Right forelimb (tissue), 1 donor: ENCODE measurements around the gene RARG.

ENCODE experiments used
- DNase-seq: peaks from one replicate; pipeline ENCODE4 v3.0.0-alpha.2; 2018

Gene RARG

DNA sequence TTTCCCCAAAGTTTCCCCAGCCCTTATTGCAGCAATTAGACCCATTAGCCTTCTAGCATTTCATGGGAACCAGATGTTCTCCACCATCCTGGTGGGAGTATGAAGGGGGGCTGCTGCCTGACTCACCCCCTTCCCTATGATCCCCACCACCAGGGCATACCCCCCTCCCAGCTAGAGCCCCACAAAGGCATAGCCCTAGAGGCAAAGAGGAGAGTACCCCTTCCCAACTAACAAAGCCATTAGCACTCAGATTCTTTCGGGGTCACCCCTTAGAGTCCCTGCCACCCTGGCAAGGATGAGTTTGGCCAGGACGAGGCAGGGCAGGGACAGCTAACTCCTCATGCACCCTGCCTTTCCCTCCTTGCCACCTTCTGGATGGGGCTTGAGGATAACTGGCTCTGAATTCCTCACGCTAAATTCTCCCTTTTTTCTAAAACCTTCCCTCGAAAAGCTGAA lies 9.2 kb downstream of the RARG start:
- no peak for DNase-seq

DNA sequence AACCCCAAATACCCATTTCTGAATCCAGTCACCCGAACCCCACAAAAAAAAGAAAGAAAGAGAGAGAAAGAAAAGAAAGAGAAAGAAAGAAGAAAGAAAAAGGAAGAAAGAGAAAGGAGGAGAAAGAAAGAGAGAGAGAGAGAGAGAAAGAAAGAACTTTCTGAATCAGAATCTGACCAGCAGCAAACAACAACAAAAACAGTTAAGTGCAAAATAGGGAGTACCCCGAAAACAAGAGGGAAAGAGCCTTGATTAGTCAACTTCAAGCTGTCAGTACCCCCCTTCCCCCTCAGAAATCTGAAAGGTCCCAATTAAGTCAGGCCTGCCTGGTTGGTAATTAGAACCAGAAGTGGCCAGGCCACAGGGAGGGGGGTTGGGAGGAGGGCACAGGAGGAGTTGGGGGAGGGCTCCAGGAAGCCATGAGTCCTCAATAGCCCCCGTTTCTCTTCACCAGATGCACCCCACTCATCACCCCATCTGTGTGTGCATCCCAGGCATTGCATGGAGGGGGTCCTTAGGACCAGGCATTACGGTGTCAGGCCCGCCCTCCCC lies 9.8 kb downstream of the RARG start:
- DNase-seq: no peak

DNA sequence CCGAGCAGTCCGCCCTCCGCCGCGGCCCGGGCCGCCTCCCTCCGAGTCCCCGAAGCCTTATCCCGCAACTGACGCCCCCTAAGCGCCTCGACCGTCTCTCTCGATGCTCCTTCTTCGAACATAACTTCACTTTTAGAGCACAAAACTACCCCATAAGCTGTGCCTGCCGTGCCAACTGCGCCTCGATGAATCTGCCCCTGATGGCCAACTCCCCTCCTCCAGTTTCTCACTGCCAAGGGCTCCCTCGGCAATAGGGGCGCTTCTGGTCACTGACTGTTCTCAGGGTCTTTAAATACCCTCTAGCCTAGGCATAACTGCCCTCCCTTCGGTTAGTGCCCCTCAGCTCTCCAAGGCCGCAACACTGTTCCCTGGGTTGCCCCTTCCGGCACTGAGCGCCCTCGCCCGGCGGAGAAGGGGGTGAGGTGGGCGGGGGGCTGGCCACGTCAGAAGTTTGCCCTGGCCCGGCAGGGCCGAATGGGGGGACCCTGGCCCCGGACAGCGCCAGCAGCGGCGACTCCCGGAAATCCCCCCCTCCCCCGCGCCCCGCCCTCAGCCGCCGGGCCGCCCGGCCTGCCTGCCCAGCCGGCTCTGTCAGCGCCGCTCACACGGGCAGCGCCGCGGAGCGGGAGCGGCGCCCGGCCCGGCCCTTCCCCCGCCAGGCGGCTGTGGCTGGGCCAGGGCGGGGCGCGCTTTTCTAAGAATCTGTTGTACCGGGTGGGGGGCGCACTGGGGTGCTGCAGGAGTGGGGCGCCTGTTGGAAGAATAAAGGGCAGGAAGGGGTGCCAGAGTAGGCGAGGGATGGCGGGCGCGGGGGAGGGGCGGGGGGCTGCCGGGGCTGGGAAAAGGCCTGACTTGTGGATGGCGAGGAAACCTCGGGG lies 10.6 kb downstream of the RARG start:
- DNase-seq: peak; percentile 87

DNA sequence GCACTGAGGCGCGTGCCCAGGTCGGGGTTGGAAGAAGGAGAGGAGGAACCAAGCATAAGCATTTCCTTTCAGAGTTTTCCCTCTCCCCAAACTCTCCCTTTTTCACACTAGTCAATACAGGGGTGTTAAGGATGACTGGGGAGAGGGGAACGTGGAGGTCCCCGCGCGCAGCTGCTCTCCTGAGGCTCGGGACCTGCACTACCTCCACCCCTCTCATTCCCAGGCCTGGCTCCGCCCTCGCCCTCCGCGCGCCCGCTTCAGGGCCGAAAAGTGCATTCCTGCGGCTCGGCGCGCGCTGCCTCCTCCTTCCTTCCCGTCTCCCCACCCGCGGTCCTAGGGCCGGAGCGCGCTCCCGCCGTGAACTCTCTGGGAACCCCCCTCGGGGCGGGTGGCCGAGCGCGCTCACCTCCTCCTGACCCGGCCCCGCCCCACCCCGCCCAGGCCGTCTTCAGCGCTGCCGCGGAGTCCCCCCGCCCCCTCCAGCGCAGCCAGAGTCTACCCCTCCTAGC lies 11.3 kb downstream of the RARG start:
- peak; percentile 94 for DNase-seq

DNA sequence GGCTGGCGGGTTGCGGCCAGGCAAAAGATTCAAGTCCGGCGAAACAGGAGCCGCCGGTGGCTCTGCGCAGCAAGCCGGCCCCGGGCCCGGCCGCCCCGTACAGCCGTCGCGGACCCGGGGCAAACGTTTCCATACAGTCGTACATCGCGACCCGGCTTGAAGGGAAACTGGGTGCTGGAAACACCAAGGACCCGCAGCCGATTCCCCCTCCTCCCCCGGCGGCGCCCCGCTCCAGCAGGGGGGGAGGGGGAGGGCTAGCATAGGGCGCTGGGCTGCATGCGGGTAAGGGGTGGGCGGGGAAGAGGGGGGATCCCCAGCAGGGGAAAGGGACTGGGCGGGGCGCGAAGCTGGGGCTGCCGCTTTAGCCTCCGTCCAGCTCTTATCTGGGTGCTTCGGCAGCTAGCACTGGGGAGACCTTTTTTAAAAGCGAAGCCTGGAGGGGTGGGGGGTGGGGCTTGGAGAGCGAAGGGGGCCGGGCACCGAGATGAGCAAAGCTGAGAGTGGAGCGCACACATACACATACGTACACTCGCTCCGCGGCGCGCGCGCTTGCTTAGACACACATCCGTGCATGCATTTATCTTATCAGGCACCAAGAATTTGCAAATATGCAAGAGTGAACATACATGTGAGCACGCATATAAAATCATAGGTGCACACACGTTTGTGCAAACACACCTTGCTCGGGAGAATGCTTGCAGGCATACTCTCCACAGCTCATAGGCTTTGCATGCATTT lies 11.9 kb downstream of the RARG start:
- peak; percentile 86 for DNase-seq

DNA sequence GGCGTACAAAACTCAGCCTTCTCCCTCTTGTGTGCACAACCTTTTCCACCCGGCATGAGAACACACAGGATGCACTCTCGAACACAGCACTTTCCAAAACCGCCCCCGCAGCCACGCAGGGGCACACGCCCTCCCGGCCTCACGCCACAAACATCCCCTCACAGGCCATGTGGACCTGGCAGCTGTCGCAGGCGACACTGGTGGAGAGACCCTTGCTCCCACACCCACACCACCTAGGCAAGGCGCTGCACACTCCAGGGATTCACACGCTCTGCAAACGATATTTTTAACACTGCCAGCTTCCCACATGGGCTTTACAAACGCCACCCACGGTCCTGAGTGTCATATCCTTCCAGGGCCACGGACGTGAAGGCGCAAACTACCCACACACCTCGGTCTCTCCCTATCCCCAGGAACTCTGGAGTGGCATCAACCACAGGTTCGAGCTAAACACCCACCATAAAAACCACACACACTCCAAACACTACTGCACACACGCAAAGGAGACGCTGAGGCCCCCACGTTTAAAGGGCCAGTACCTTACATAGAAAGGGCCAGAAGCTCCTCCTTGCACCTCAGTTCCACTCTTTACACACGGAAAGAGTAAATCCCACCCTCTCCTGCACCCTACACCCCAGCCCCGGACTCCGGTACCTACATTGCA lies 12.6 kb downstream of the RARG start:
- no peak for DNase-seq

DNA sequence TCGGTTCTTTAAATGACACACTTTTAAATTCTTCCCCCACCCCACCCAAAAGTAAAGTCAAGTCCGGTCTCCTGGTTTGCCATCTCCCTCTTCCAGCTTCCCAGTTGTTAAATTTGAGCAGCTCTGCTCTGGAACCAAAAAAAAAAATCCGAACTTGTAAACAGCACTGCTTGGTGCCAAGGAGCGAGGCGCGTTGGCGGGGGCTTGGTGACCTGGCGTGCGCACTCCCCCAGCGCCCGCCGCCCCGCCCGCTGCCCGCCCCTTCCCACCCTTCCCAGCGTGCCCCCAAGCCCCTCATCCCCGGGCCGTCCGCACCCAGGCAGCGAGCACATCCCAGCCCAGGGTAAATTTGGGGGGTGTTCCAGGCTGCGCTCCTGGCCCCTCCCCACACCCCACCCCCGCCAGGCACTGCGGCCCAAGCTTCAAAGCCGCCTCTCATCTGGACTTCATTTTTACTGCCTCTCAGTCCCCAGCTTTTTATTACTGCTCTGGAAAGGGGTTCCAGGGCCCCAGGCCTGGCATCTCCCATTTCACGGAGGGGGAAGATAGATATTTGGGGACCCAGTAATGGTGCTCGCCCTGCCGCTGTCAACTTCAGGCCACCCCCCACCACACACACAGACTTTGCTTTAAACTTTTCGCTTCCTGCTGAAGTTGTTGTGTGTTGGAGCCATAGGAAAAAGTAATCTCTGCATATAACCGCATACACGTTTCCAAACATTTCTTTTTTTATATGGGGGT lies 13.3 kb downstream of the RARG start:
- peak; percentile 78 for DNase-seq

DNA sequence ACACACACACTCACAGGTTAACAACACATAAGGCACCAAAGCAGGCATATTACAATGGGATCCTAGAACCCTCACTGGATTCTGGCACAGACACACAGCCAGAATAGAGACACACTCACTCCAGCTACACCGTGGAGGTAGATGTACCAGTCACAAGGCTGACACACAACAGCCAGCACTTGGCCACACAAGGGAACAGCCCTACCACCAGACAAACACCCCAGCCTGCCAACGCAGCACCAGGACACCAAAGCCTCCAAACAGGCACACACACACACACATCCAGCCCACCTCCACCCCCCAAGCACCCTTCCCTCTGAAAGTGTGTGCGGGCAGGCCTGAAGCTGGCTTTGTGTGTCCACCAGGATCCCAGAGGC lies 14.1 kb downstream of the RARG start:
- no peak for DNase-seq

DNA sequence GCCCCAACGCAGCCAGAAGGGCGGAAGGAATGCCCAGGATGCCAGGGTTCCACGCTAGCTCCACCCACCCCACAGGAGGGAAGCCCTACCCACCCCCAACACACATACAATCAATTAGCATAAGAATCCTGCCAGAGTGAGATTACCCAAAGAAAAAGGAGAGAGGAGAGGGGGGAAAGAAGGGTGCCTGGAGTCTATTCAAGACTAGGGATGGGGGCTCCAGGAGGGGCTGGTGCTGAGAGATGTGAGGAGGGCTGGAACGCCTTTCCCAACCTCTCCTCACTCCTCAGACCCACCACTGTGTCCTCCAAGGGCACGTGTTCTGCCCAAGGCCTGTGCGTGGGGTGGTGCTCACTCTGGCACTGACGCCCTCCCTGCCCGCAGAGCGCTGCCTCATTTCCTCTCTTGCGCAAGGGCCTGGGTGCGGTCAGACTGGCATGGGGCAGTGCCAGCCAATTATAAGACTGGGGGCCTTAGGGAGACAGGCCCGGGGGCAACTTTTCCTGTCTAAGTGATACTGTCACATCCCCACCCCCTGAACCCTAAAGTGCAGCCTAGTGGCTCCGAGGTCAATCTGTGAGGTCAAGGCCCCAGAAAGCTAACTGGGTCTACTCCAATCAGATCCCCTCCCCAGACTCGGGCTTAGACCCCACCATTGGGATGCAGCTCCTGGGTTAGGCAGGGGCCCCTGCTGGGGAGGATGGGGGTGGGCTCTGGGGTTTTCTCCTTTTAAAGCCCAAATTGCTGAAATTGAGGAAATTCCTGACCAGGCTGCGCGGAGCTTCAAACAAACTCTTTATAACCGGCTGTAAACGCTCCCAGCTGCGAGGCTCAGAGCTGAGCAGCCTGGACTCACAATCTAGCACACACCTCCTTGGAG lies 14.7 kb downstream of the RARG start:
- DNase-seq: no peak

DNA sequence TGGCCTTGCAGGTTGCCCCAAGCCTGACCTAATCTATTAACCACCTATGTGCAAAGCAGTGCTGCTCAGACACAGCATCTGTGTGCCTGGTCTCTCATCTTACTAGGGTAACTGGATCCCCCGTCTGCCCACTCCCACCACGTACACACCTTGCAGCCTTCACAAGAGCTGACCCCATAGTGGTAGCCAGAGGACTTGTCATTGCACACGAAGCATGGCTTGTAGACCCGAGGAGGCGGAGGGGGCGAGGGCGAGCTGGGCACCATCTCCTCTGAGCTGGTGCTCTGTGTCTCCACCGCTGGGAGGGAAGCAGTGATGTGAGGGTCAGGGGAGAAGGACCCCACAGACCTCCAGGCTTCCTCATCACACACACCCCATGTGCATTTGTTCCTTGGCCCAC lies 16.5 kb downstream of the RARG start:
- DNase-seq: no peak

DNA sequence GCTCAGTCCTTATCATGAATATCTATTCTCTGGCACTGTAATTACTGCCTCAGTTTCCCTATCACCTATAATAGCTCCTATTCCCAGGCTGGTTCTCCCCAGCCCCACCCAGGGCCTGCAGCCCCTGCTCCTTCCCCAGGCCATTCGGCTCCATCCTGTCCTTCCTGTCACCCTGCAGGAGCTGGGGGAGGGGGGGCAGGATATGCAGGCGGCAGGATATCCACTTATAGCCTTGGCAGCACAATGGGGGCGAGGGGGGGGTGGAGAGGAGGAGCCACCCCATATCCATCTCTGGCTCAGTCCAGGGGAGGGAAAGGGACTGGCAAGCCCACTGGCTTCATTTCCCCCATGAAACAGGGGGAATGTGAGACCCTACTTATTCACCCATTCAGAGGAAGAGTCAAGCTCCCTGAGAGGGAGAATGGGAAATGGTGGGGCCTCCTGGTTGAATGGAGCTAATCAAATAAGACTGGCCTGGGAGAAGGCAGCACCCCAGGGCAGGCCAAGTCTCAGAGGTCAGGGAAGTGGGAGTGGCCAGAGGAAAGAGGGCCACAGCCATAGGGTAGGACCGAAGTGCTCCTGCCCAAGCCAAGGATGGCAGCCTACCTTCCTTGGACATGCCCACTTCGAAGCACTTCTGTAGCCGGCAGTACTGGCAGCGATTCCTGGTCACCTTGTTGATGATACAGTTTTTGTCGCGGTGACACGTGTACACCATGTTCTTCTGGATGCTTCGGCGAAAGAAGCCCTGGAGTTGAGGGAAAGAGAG lies 17.1 kb downstream of the RARG start:
- no peak for DNase-seq

DNA sequence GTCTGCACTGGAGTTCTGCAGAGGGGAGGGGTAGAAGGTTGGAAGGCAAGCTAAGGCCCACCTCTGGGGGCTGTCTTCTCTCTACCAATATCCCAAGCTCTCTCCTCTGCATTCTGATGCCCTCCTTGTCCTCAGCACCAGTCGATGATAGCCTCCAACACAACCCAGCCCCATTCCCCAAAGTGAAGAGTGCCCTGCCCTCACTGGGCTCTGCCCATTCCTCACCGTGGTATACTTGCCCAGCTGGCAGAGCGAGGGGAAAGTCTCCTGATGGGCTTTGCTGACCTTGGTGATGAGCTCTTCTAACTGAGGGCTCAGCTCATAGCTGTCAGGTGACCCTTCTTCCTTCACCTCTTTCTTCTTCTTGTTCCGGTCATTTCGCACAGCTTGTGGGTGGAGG lies 17.8 kb downstream of the RARG start:
- DNase-seq: no peak

DNA sequence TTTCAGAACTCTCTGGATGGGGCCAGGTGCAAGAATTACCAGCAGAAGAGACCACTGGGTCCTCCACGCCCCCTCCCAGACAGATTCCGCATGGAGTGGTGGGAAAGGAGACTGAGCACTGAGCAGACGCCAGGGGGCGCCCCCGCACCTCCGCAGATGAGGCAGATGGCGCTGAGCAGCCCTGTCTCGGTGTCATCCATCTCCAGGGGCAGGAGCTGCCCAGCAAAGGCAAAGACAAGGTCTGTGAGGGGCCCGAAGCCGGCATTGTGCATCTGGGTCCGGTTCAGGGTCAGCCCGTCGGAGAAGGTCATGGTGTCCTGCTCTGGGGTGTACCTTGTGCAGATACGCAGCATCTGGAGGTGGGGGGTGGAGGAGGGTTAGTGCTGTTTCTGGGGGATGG lies 18.7 kb downstream of the RARG start:
- DNase-seq: peak; percentile 86

DNA sequence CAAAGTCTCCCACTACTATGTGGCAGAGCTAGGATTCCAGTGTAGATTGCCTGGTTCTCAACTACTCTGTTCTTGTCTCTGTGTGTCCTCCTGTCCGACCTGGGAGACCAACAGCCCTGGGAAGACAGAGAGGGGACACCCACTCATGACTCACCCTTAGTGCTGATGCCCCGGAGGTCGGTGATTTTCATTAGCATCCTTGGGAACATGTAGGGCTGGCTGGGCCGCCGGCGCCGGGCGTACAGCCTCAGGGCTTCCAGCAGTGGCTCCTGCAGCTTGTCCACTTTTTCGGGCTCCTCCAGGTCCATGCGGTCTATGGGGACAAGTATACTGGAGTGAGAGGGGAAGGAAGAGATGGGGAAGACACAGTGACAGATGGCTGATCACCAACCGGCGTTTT lies 19.1 kb downstream of the RARG start:
- no peak for DNase-seq

DNA sequence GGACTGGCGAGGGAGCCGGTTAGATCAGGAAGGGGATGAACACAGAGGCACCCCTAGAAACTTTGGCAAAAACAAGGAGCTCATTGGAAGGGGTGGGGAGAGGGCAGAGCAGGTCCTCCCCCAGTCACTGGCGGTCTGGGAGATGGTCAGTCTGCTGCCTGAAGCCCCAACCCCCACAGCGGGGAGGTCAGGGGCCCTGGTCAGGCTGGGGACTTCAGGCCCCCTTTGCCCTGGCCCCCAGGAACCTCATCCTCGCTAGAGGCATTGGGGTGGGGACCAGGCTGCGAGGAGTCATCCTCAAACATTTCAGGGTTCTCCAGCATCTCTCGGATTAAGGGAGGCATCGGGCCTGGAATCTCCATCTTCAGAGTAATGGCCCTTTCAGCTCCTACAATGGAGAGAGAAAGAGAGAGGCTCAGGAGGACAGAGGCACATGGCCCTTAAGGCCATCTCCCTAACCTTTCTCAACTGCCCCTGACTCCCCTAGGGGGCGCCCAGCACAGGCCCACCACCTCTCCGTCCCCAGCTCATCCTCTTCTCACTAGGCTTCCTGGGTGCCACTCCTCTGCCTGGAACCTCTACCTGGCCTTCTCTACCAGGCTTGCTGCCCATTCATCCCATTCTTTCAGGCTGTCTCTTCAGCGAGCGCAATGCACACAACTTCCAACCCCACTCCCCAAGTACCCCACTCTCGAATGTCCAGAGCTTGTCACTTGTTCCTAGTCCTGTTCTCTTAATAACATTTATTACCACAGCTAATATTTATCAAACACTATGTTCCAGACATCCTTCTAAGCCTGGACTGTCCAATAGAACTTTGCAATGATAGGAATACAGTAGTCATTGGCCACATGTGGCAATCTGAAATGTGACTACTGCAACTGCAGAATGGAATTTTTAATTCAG lies 20.3 kb downstream of the RARG start:
- DNase-seq: no peak

DNA sequence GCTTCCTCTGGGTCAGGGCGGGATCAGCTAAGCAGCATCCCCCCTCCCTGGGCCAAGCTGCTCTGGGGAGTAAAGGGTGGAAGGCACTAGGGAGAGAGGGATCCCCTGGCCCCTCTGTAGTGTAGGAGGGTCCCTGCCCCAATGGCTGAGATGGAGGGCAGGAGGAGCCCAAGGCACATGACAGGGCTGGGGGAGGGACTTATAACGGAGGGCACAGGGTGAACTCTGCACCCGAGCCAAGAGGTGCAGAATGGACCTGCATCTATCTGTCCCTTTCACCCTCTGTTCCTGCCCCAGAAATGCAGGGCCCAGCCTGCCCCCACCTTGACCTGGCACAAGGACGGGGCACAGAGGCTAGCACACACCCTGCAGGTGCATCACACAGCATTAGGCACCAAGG lies 21.2 kb downstream of the RARG start:
- no peak for DNase-seq

DNA sequence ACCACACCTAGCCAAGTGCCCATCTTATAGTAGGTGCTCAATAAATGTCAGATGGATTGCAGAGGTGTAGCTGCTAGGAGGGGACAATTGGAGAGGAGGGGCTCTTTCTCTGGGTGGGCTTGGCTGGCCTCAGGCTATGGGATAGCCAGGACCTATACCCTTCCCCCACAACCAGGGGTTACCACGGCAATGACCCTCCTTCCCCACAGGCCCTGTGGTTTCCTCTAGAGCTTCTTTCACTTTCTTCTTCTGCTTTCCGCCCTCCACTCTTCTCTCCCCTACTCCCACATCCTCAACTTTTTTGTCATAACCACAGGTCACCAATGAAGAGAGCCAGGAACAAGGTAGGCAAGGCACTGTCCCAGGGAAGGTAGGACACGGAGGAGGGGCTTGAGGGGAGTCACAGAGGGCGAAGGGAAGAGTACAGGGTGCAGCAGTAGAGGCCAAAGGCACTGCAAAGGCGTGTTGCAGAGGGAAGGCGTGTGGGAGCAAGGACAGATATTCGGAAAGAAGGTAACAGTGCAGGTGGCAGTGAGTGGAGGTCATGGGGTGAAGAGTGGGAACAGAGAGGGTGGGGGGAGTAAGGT lies 23.0 kb downstream of the RARG start:
- no peak for DNase-seq

DNA sequence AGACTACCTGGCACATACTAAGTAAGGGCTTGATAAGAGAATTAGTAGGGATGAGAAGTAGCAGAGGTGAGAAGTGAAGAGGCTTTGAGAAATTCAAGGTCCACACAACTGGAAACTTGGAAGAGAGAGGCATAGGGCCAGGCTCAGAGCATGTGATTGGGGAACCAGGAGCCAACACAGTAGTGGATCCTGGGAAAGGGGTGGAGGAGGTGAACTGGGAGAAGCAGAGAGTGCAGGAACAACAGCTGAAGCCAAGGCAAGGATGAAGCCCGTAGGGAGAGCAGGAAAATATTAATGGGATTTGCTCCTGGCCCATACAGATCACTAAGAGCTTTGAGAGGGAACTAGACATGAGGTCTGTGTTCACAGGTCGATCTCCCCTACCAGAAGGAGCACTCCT lies 23.6 kb downstream of the RARG start:
- DNase-seq: no peak

DNA sequence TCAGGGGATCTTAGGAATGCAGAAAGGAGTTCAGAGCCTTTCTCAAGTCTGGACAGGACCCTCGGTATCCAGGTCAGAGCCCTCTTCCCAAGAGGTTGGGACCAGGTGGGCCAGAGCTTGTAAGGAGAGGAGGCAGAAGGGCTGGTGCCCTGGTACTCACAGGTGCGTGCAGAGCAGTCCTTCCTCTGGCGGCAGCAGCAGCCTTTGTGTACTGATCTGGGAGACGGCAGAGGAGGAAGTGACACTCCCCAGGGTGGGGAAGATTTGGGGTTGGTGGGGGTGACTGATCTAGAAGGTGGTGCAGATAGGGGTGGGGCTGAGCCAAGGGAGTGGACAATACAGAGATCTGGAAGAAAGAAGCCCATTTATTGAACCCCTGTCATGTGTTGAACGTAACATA lies 25.0 kb downstream of the RARG start, which contains the start of gene ITGB7:
TSS of gene ITGB7 (minus strand) at position 210 of the 400 bp plus-strand sequence. CDS start 6,808 bp downstream, outside the sequence.
- DNase-seq: no peak
